ENCODE data around the gene MCF2L2. TPM values are rescaled to one million over a fixed set of nuclear protein-coding genes. Genes with fewer than 3 reads are reported as not detected.

The MCF2L2 gene
- total RNA-seq, 1 experiment from 2014 or later = 1.7 TPM

DNA sequence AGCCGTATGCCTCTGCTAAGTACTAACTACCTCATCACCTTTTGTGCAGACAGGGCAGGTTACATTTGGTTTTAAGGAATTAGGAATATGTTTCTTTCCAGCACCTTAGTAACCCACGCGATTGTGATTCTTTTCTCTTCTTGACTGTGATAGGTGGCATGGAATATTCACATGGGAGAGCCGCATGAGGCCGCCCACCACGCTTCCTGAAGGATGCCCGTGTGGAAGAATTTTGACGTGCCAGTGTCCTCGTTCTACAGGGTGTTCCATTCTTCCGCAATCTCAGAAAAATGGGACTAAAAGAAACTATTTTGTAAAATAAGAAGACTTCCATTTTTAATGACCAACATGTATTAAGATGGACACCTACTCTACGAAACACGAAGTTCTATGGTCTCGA is 159.1 kb downstream of the MCF2L2 start:
- peaks cover 98% of the 10 kb centered on the region for H3K79me2 ChIP-seq (ENCODE audit: low read depth)
- H3K27me3 ChIP-seq (ENCODE audit: insufficient read depth, low read depth) = no peaks in the 10 kb centered on the region
- no peak overlapping the region for H3K4me2 ChIP-seq
- H2AFZ ChIP-seq = no peak overlapping the region
- intact Hi-C loops (cut with micrococcal nuclease; ENCODE audit: unreplicated experiment) = loop anchor here (5.0 kb wide), 1 partner anchor 477 kb away; the partner anchor contains the start of gene ATP11B
- no peaks in the 10 kb centered on the region for H4K20me1 ChIP-seq (ENCODE audit: insufficient read depth)
- no peaks in the 10 kb centered on the region for H3K9me3 ChIP-seq (ENCODE audit: insufficient read depth, low read depth)
- POLR2A ChIA-PET (ENCODE audit: unreplicated experiment) = interaction anchor here (0.5 kb wide), 1 partner anchor 26 kb away, joined by 3 read pairs; no protein-coding TSS in a partner anchor
- H3K27ac ChIP-seq = no peak overlapping the region
- DNase-seq = no peak
- CTCF ChIA-PET = no interaction called here
- no TSS peak for BruUV-seq (replicated peaks)
- no peak for TF ChIP-seq CTCF (conservative IDR thresholded peaks at IDR 0.05)
- peaks cover 62% of the 10 kb centered on the region for H3K4me1 ChIP-seq (replicated peaks; ENCODE audit: insufficient read depth)
- peaks cover 48% of the 10 kb centered on the region for H3F3A ChIP-seq (ENCODE audit: insufficient read depth, low read depth)
- peaks cover 53% of the 10 kb centered on the region for H3K36me3 ChIP-seq (ENCODE audit: low read depth)
- H3K9me2 ChIP-seq (ENCODE audit: insufficient read depth) = no peaks in the 10 kb centered on the region
- no peak overlapping the region for H3K4me3 ChIP-seq

DNA sequence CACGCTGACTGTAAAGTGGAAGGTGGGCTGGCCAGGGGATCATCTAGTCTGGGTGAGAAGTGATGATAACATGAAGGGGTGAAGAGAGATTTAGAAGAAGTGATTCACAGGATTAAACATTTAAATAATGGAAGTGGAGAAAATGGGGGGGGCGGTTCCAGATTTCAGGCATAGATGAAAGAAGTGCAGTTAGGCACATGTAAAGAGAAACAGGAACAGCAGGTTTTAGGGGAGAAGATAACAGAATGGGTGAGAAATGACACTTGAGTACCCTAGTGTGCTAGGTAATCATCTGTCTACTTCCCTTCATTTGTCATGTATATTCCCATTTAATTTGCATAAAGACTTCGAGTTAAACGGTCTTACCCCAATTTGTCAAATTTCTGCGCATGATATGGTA is 160.1 kb downstream of the MCF2L2 start:
- Histone ChIP-seq H3K4me3 (no peak overlapping the region), H2AFZ (no peak overlapping the region), H3K36me3 (ENCODE audit: low read depth) (peaks cover 46% of the 10 kb centered on the region), H3K27ac (peak overlapping the region; percentile 32), H3F3A (ENCODE audit: insufficient read depth, low read depth) (peaks cover 49% of the 10 kb centered on the region), H3K4me2 (peak overlapping the region; percentile 50), H3K79me2 (ENCODE audit: low read depth) (peaks cover 98% of the 10 kb centered on the region), H4K20me1 (ENCODE audit: insufficient read depth) (no peaks in the 10 kb centered on the region), H3K9me2 (ENCODE audit: insufficient read depth) (no peaks in the 10 kb centered on the region), H3K4me1 (replicated peaks; ENCODE audit: insufficient read depth) (peaks cover 62% of the 10 kb centered on the region), H3K9me3 (ENCODE audit: insufficient read depth, low read depth) (no peaks in the 10 kb centered on the region), H3K27me3 (ENCODE audit: insufficient read depth, low read depth) (no peaks in the 10 kb centered on the region)
- DNase-seq = peak in 1 of 2 experiments; percentile 69
- ChIA-PET POLR2A (ENCODE audit: unreplicated experiment) (no interaction called here), CTCF (interaction anchor here (0.6 to 1.0 kb wide), 2 partner anchors 13 to 84 kb away, joined by 4 to 8 read pairs; no protein-coding TSS in a partner anchor)
- no peak for TF ChIP-seq EZH2 (IDR thresholded peaks at IDR 0.05; ENCODE audit: low read depth)
- no peak for TF ChIP-seq CTCF (conservative IDR thresholded peaks at IDR 0.05)
- BruUV-seq (replicated peaks) = no TSS peak
- intact Hi-C loops (cut with micrococcal nuclease; ENCODE audit: unreplicated experiment) = loop anchor here (5.0 kb wide), 1 partner anchor 476 kb away; the partner anchor contains the start of gene ATP11B

- no peak overlapping the region for H2AFZ ChIP-seq
- H3F3A ChIP-seq (ENCODE audit: insufficient read depth, low read depth) = peaks cover 47% of the 10 kb centered on the region
- no peaks in the 10 kb centered on the region for H3K9me2 ChIP-seq (ENCODE audit: insufficient read depth)
- ChIA-PET POLR2A (ENCODE audit: unreplicated experiment) (no interaction called here), CTCF (no interaction called here)
- BruUV-seq (replicated peaks) = no TSS peak
- no peaks in the 10 kb centered on the region for H4K20me1 ChIP-seq (ENCODE audit: insufficient read depth)
- no peak for DNase-seq
- intact Hi-C loops (cut with micrococcal nuclease; ENCODE audit: unreplicated experiment) = loop anchor here (5.0 kb wide), 1 partner anchor 475 kb away; the partner anchor contains the start of gene ATP11B
- peak overlapping the region; percentile 85; the same call in 1 of the 2 replicates for H3K27ac ChIP-seq
- no peak for TF ChIP-seq EZH2 (IDR thresholded peaks at IDR 0.05; ENCODE audit: low read depth)
- H3K4me1 ChIP-seq (replicated peaks; ENCODE audit: insufficient read depth) = peaks cover 68% of the 10 kb centered on the region
- no peak overlapping the region for H3K4me3 ChIP-seq
- H3K36me3 ChIP-seq (ENCODE audit: low read depth) = peaks cover 36% of the 10 kb centered on the region
- no peak overlapping the region for H3K4me2 ChIP-seq
- H3K9me3 ChIP-seq (ENCODE audit: insufficient read depth, low read depth) = no peaks in the 10 kb centered on the region
- H3K27me3 ChIP-seq (ENCODE audit: insufficient read depth, low read depth) = no peaks in the 10 kb centered on the region
- H3K79me2 ChIP-seq (ENCODE audit: low read depth) = peaks cover 98% of the 10 kb centered on the region
These were observed 161.3 kb downstream of the MCF2L2 start for GRCh38 chr3:183267140-183267539.
